Keratinocyte (primary cell): ENCODE data around the gene PEMT.

Experiments used
- EZH2 ChIP-seq: IDR thresholded peaks from one replicate; pipeline ENCODE4 v1.6.1; 2012; ENCODE audit warnings: inconsistent platforms, mild to moderate bottlenecking, low read length, moderate library complexity
- TF ChIP-seq, protein P1 (sequence below), 3 experiments: IDR thresholded peaks in 1 of 3; conservative IDR thresholded peaks in 1 of 3; optimal IDR thresholded peaks in 1 of 3; 2 replicates in 2 of 3; 3 replicates in 1 of 3; pipeline versions ENCODE3 to v1.5.1; 2011; ENCODE audit warnings: low read length in 3 of 3, mild to moderate bottlenecking in 3 of 3, moderate library complexity in 2 of 3, control low read depth in 1 of 3, inconsistent platforms in 1 of 3; ENCODE audit not compliant: insufficient read depth in 2 of 3; ENCODE audit errors: extremely low read depth in 1 of 3

DNA sequence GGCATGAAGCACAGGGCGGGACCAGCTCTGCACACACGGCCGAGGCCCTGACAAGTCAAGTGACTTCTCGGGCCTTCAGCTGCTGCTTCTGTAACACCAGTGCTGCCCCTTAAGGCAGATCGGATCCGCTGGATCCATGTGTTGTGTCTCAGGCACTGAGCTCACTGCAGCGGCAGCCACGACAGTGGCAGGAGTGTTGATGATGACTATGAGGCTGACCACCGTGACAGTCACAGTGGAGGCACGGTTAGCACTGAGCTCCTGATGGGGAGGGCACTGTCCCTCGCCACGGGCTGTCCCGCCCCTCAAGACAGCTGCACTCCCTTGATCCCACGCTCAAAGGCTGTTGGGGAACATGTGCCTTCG is 29.4 kb downstream of the PEMT start:
- TF ChIP-seq, protein P1, sequence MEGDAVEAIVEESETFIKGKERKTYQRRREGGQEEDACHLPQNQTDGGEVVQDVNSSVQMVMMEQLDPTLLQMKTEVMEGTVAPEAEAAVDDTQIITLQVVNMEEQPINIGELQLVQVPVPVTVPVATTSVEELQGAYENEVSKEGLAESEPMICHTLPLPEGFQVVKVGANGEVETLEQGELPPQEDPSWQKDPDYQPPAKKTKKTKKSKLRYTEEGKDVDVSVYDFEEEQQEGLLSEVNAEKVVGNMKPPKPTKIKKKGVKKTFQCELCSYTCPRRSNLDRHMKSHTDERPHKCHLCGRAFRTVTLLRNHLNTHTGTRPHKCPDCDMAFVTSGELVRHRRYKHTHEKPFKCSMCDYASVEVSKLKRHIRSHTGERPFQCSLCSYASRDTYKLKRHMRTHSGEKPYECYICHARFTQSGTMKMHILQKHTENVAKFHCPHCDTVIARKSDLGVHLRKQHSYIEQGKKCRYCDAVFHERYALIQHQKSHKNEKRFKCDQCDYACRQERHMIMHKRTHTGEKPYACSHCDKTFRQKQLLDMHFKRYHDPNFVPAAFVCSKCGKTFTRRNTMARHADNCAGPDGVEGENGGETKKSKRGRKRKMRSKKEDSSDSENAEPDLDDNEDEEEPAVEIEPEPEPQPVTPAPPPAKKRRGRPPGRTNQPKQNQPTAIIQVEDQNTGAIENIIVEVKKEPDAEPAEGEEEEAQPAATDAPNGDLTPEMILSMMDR (optimal IDR thresholded peaks at IDR 0.05 in 1 of 3, IDR thresholded peaks at IDR 0.05 in 1 of 3, conservative IDR thresholded peaks at IDR 0.05 in 1 of 3; ENCODE audit: extremely low read depth in 1 of 3, insufficient read depth in 2 of 3, low read length in 3 of 3) = no peak
- TF ChIP-seq EZH2 = no peak
